Measurements from ENCODE around the gene HMGN5.

The HMGN5 gene

GRCh38 chrX:81231476-81231875 lies 29.8 kb upstream of the HMGN5 start:
- no peaks in the 10 kb centered on the region for H3K27me3 ChIP-seq (ENCODE audit: insufficient read depth, poor library complexity, severe bottlenecking)
- TF ChIP-seq POLR2AphosphoS5 (IDR thresholded peaks at IDR 0.05; ENCODE audit: low read depth): no peak
- no peak overlapping the region for H3K4me3 ChIP-seq (replicated peaks; ENCODE audit: insufficient read depth, low read length)
- no peak for DNase-seq (ENCODE audit: low read depth in 1 of 2, low spot score in 1 of 2)
- H3K27ac ChIP-seq (replicated peaks): no peak overlapping the region

- Histone ChIP-seq H3K4me3 (replicated peaks; ENCODE audit: insufficient read depth, low read length) (no peak overlapping the region), H3K27ac (replicated peaks) (no peak overlapping the region), H3K27me3 (ENCODE audit: insufficient read depth, poor library complexity, severe bottlenecking) (no peaks in the 10 kb centered on the region)
- TF ChIP-seq REST (IDR thresholded peaks at IDR 0.05; ENCODE audit: insufficient replicate concordance, low read depth) (no peak), CTCF (IDR thresholded peaks at IDR 0.05; ENCODE audit: insufficient read depth, low read length) (no peak), GABPA (IDR thresholded peaks at IDR 0.05; ENCODE audit: low read depth) (no peak)
- no peak for DNase-seq (ENCODE audit: low read depth in 1 of 2, low spot score in 1 of 2)
Observed at GRCh38 chrX:81229901-81230300, 28.2 kb upstream of the HMGN5 start.

GRCh38 chrX:81229229-81229628 lies 27.5 kb upstream of the HMGN5 start:
- no peaks in the 10 kb centered on the region for H3K27me3 ChIP-seq (ENCODE audit: insufficient read depth, poor library complexity, severe bottlenecking)
- no peak overlapping the region for H3K27ac ChIP-seq (replicated peaks)
- TF ChIP-seq POLR2AphosphoS5 (IDR thresholded peaks at IDR 0.05; ENCODE audit: low read depth) (no peak), GABPA (IDR thresholded peaks at IDR 0.05; ENCODE audit: low read depth) (no peak), REST (IDR thresholded peaks at IDR 0.05; ENCODE audit: insufficient replicate concordance, low read depth) (no peak), CTCF (IDR thresholded peaks at IDR 0.05; ENCODE audit: insufficient read depth, low read length) (no peak), SPI1 (IDR thresholded peaks at IDR 0.05; ENCODE audit: borderline replicate concordance, low read depth) (no peak)
- DNase-seq (ENCODE audit: low read depth in 1 of 2, low spot score in 1 of 2): no peak
- no peak overlapping the region for H3K4me3 ChIP-seq (replicated peaks; ENCODE audit: insufficient read depth, low read length)

- Histone ChIP-seq H3K27me3 (ENCODE audit: insufficient read depth, poor library complexity, severe bottlenecking) (no peaks in the 10 kb centered on the region), H3K27ac (replicated peaks) (no peak overlapping the region), H3K4me3 (replicated peaks; ENCODE audit: insufficient read depth, low read length) (no peak overlapping the region)
- DNase-seq (ENCODE audit: low read depth in 1 of 2, low spot score in 1 of 2): no peak
- TF ChIP-seq CTCF (IDR thresholded peaks at IDR 0.05; ENCODE audit: insufficient read depth, low read length) (no peak), GABPA (IDR thresholded peaks at IDR 0.05; ENCODE audit: low read depth) (no peak), POLR2AphosphoS5 (IDR thresholded peaks at IDR 0.05; ENCODE audit: low read depth) (no peak), SPI1 (IDR thresholded peaks at IDR 0.05; ENCODE audit: borderline replicate concordance, low read depth) (peak; percentile 65; the same call in 1 of the 2 replicates)
Observed at GRCh38 chrX:81215685-81216084, 14.0 kb upstream of the HMGN5 start.
